ENCODE results near the gene PYM1.

The PYM1 gene

GRCh38 chr12:55927588-55928502 lies at the start of gene PYM1 (continued):
- TF ChIP-seq ZIC2 (tag by site-specific recombination; IDR thresholded peaks at IDR 0.05) = no peak

GRCh38 chr12:55974308-55974730 lies 46.6 kb upstream of the PYM1 start:
- H3K9me3 ChIP-seq (ENCODE audit: control insufficient read depth, insufficient read depth, low read depth, low read length) = no peaks in the 10 kb centered on the region
- H3K36me3 ChIP-seq (ENCODE audit: control insufficient read depth in 2 of 2, insufficient read depth in 1 of 2, low read length in 2 of 2) = peaks cover 11 to 63% of the 10 kb centered on the region in 2 experiments; a peak in 2 of 3 replicates
- ChIA-PET POLR2A (interaction anchor here (0.7 to 2.6 kb wide), 33 partner anchors 11 to 751 kb away, joined by 3 to 66 read pairs (median 8); partner anchors contain the start of genes CD63, DNAJC14, NACA and ORMDL2), CTCF (interaction anchor here (0.5 to 3.0 kb wide), 13 partner anchors 17 to 601 kb away, joined by 3 to 30 read pairs (median 5); partner anchors contain the start of gene SUOX)
- H3K27ac ChIP-seq (ENCODE audit: extremely low read depth, low read depth, low read length) = peak overlapping the region; percentile 83
- H3K4me3 ChIP-seq (ENCODE audit: low read depth, low read length) = peak overlapping the region; percentile 87
- peaks cover 4% of the 10 kb centered on the region; the same call in 1 of the 2 replicates for H3K4me1 ChIP-seq (ENCODE audit: control insufficient read depth, insufficient read depth, low read length)
- no peak for TF ChIP-seq ZNF792 (tag by site-specific recombination; IDR thresholded peaks at IDR 0.05)
- TF ChIP-seq PATZ1 (tag by site-specific recombination; IDR thresholded peaks at IDR 0.05) = peak; percentile 69; the same call in 1 of the 2 replicates
- TF ChIP-seq ZNF174 (tag by site-specific recombination; IDR thresholded peaks at IDR 0.05) = no peak
- peak; percentile 46; the same call in 1 of the 2 replicates for TF ChIP-seq GLIS1 (tag by site-specific recombination; IDR thresholded peaks at IDR 0.05)
- peak; percentile 59; the same call in 1 of the 2 replicates for TF ChIP-seq HIC1 (tag by site-specific recombination; IDR thresholded peaks at IDR 0.05)
- 0 out of 2 replicates have a peak, but pooled peaks have one; percentile 23 for TF ChIP-seq ZNF449 (tag by site-specific recombination; IDR thresholded peaks at IDR 0.05)
- TF ChIP-seq ZNF785 (tag by site-specific recombination; IDR thresholded peaks at IDR 0.05) = 0 out of 2 replicates have a peak, but pooled peaks have one; percentile 23
- TF ChIP-seq ZNF76 (tag by site-specific recombination; IDR thresholded peaks at IDR 0.05; ENCODE audit: borderline replicate concordance, low read depth) = peak; percentile 55; the same call in 1 of the 2 replicates
- TF ChIP-seq ZSCAN4 (tag by site-specific recombination; IDR thresholded peaks at IDR 0.05) = peak; percentile 40; the same call in 1 of the 2 replicates
- TF ChIP-seq BCL11A (tag by site-specific recombination; IDR thresholded peaks at IDR 0.05; ENCODE audit: low read depth) = peak; percentile 42; the same call in 1 of the 2 replicates
- TF ChIP-seq ZNF501 (tag by site-specific recombination; IDR thresholded peaks at IDR 0.05) = peak; percentile 10; the same call in 1 of the 2 replicates
- 0 out of 2 replicates have a peak, but pooled peaks have one; percentile 79 for TF ChIP-seq GLI4 (tag by site-specific recombination; IDR thresholded peaks at IDR 0.05)
- TF ChIP-seq ZXDB (tag by site-specific recombination; IDR thresholded peaks at IDR 0.05) = peak; percentile 29
- peak; percentile 81 for TF ChIP-seq ZBTB20 (tag by site-specific recombination; IDR thresholded peaks at IDR 0.05)
- TF ChIP-seq ELK4 (IDR thresholded peaks at IDR 0.05; ENCODE audit: borderline replicate concordance, low read depth, low read length) = no peak
- TF ChIP-seq KLF16 (tag by site-specific recombination; IDR thresholded peaks at IDR 0.05) = 0 out of 2 replicates have a peak, but pooled peaks have one; percentile 19
- TF ChIP-seq ZBTB11 (tag by site-specific recombination; conservative IDR thresholded peaks at IDR 0.05; ENCODE audit: low read depth) = 0 out of 2 replicates have a peak, but pooled peaks have one; percentile 29
- TF ChIP-seq ZNF645 (tag by site-specific recombination; IDR thresholded peaks at IDR 0.05) = no peak
- peak; percentile 7; the same call in 1 of the 2 replicates for TF ChIP-seq ZEB2 (tag by site-specific recombination; IDR thresholded peaks at IDR 0.05)
